Astrocyte (in vitro differentiated cells and primary cell): Measurements from ENCODE around the gene PCCB. TPM values are rescaled to one million over a fixed set of nuclear protein-coding genes. Genes with fewer than 3 reads are reported as not detected.

ENCODE experiments used
- DNase-seq: peaks from one replicate; pipeline ENCODE4 v3.0.0-alpha.2; 2010; ENCODE audit warnings: low read depth
- FAIRE-seq: peaks from 2 replicates; lab custom pipeline; 2011; peaks lifted over from hg19 to GRCh38; lab: Jason Lieb, UNC
- H2AFZ ChIP-seq: 2 replicates; pipeline ENCODE4 v1.6.0; 2012; ENCODE audit warnings: low read depth, low read length, inconsistent platforms
- H3K27ac ChIP-seq: 2 replicates; pipeline ENCODE4 v1.5.1; 2011; ENCODE audit warnings: low read depth, low read length, inconsistent platforms
- H3K27me3 ChIP-seq: 2 replicates; pipeline ENCODE4 v1.6.0; 2011; ENCODE audit warnings: low read length, inconsistent platforms; ENCODE audit not compliant: insufficient read depth
- H3K36me3 ChIP-seq: 2 replicates; pipeline ENCODE4 v1.5.1; 2011; ENCODE audit warnings: low read length, inconsistent platforms; ENCODE audit not compliant: insufficient read depth
- H3K4me1 ChIP-seq: 2 replicates; pipeline ENCODE4 v1.5.1; 2011; ENCODE audit warnings: low read length, inconsistent platforms; ENCODE audit not compliant: insufficient read depth
- H3K4me2 ChIP-seq: 2 replicates; pipeline ENCODE4 v1.6.0; 2012; ENCODE audit warnings: low read length, inconsistent platforms
- H3K4me3 ChIP-seq: 2 replicates; pipeline ENCODE4 v1.5.1; 2011; ENCODE audit warnings: low read depth, mild to moderate bottlenecking, low read length, inconsistent platforms; ENCODE audit not compliant: insufficient read depth
- H3K79me2 ChIP-seq: 2 replicates; pipeline ENCODE4 v1.6.0; 2012; ENCODE audit warnings: mild to moderate bottlenecking, low read length, inconsistent platforms; ENCODE audit not compliant: insufficient read depth
- H3K9ac ChIP-seq: 2 replicates; pipeline ENCODE4 v1.6.0; 2012; ENCODE audit warnings: mild to moderate bottlenecking, low read length, inconsistent platforms
- H3K9me3 ChIP-seq: 2 replicates; pipeline ENCODE4 v1.5.1; 2012; ENCODE audit warnings: low read depth, mild to moderate bottlenecking, low read length, inconsistent platforms; ENCODE audit not compliant: insufficient read depth
- H4K20me1 ChIP-seq: 2 replicates; pipeline ENCODE4 v1.6.0; 2012; ENCODE audit warnings: low read length, inconsistent platforms; ENCODE audit not compliant: insufficient read depth
- H3K27ac Mint-ChIP-seq: one replicate; pipeline ENCODE4 v1.8.0; 2021; ENCODE audit warnings: mild to moderate bottlenecking, mixed read lengths; ENCODE audit not compliant: unreplicated experiment
- H3K27me3 Mint-ChIP-seq: one replicate; pipeline ENCODE4 v1.8.0; 2021; ENCODE audit warnings: low read depth, mixed read lengths; ENCODE audit not compliant: unreplicated experiment
- H3K36me3 Mint-ChIP-seq: one replicate; pipeline ENCODE4 v1.8.0; 2021; ENCODE audit warnings: low read depth, mixed read lengths; ENCODE audit not compliant: unreplicated experiment
- H3K4me1 Mint-ChIP-seq: one replicate; pipeline ENCODE4 v1.8.0; 2021; ENCODE audit warnings: low read depth, mixed read lengths; ENCODE audit not compliant: unreplicated experiment
- H3K4me3 Mint-ChIP-seq: one replicate; pipeline ENCODE4 v1.8.0; 2021; ENCODE audit warnings: mild to moderate bottlenecking, moderate library complexity, mixed read lengths; ENCODE audit not compliant: unreplicated experiment
- H3K9me3 Mint-ChIP-seq: one replicate; pipeline ENCODE4 v1.8.0; 2021; ENCODE audit warnings: mild to moderate bottlenecking, mixed read lengths; ENCODE audit not compliant: unreplicated experiment
- CTCF ChIP-seq: IDR thresholded peaks from 2 replicates; pipeline ENCODE4 v1.5.1; 2011; ENCODE audit warnings: low read depth, mild to moderate bottlenecking, inconsistent platforms, low read length, moderate library complexity; ENCODE audit not compliant: insufficient read depth
- EZH2 ChIP-seq: IDR thresholded peaks from 2 replicates; pipeline ENCODE4 v1.6.1; 2012; ENCODE audit warnings: mild to moderate bottlenecking, low read length, inconsistent platforms; ENCODE audit not compliant: insufficient read depth
- total RNA-seq: library from RNA; stranded (reverse); gene quantifications from 2 replicates; pipeline ENCODE4 v1.2.1, GENCODE V29; 2021

The PCCB gene
- total RNA-seq, 1 donor from 2014 or later, result 41.3 TPM

- no peaks in the 10 kb centered on the region for H4K20me1 ChIP-seq
- peaks cover 15% of the 10 kb centered on the region for H3K4me1 Mint-ChIP-seq
These were observed 79.5 kb downstream of the PCCB start for GRCh38 chr3:136329593-136329992.

GRCh38 chr3:136330900-136331299, 80.8 kb downstream of the PCCB start:
- Mint-ChIP-seq H3K4me1 (peaks cover 18% of the 10 kb centered on the region), H3K9me3 (no peaks in the 10 kb centered on the region)

More at GRCh38 chr3:136329593-136329992, 79.5 kb downstream of the PCCB start:
- Histone ChIP-seq H2AFZ (no peak overlapping the region), H3K27me3 (no peaks in the 10 kb centered on the region), H3K9me3 (no peaks in the 10 kb centered on the region), H3K4me3 (no peak overlapping the region), H3K27ac (no peak overlapping the region), H3K9ac (no peak overlapping the region), H3K79me2 (no peaks in the 10 kb centered on the region), H3K4me1 (peaks cover 6% of the 10 kb centered on the region), H3K36me3 (peaks cover 5% of the 10 kb centered on the region), H3K4me2 (no peak overlapping the region)
- TF ChIP-seq EZH2 (no peak), CTCF (no peak)
- no peak for DNase-seq
- Mint-ChIP-seq H3K9me3 (no peaks in the 10 kb centered on the region), H3K4me3 (no peak overlapping the region), H3K36me3 (peaks cover 36% of the 10 kb centered on the region), H3K27ac (no peak overlapping the region), H3K27me3 (no peaks in the 10 kb centered on the region)
- no peak for FAIRE-seq

More at GRCh38 chr3:136330900-136331299, 80.8 kb downstream of the PCCB start:
- no peak overlapping the region for H3K4me3 ChIP-seq
- H3K4me2 ChIP-seq, result no peak overlapping the region
- no peak overlapping the region for H2AFZ ChIP-seq
- H3K36me3 Mint-ChIP-seq, result peaks cover 41% of the 10 kb centered on the region
- no peaks in the 10 kb centered on the region for H3K9me3 ChIP-seq
- H3K4me3 Mint-ChIP-seq, result no peak overlapping the region
- H3K27ac Mint-ChIP-seq, result no peak overlapping the region
- H3K9ac ChIP-seq, result no peak overlapping the region
- no peaks in the 10 kb centered on the region for H3K79me2 ChIP-seq
- no peak for DNase-seq
- H3K36me3 ChIP-seq, result peaks cover 9% of the 10 kb centered on the region
- H3K27me3 ChIP-seq, result no peaks in the 10 kb centered on the region
- H3K27me3 Mint-ChIP-seq, result no peaks in the 10 kb centered on the region
- peaks cover 6% of the 10 kb centered on the region for H3K4me1 ChIP-seq
- FAIRE-seq, result no peak
- no peak overlapping the region for H3K27ac ChIP-seq
- TF ChIP-seq EZH2, result no peak
- TF ChIP-seq CTCF, result no peak
- no peaks in the 10 kb centered on the region for H4K20me1 ChIP-seq
